WTC11 (cell line): ENCODE data around the gene GFRA1. TPM values are rescaled to one million over a fixed set of nuclear protein-coding genes. Genes with fewer than 3 reads are reported as not detected.

Source experiments
- ATAC-seq: fragments of 200-7000 bp; cut with Tn5 transposase; 2 replicates; pipeline ENCODE4 v1.10.0; 2021; ENCODE audit warnings: mild to moderate bottlenecking, moderate library complexity
- CTCF ChIA-PET: fragments of 300-600 bp; sonication (Branson Sonifier 250); formaldehyde crosslinking; loops from one replicate; lab custom pipeline; 2021; ENCODE audit warnings: antibody characterized with exemption; lab: Charles Lee
- POLR2A ChIA-PET: fragments of 350-600 bp; sonication (Branson Sonifier 250); formaldehyde crosslinking; loops from one replicate; lab custom pipeline; 2021; ENCODE audit warnings: antibody characterized with exemption; lab: Charles Lee
- DNase-seq: peaks from one replicate; pipeline ENCODE4 v3.0.0; 2021; ENCODE audit warnings: low spot score
- H3K27ac Mint-ChIP-seq: 2 replicates; pipeline ENCODE4 v1.8.0; 2021; ENCODE audit warnings: mixed read lengths
- H3K27me3 Mint-ChIP-seq: 2 replicates; pipeline ENCODE4 v1.8.0; 2021; ENCODE audit warnings: low read depth, mild to moderate bottlenecking, moderate library complexity, mixed read lengths
- H3K36me3 Mint-ChIP-seq: 2 replicates; pipeline ENCODE4 v1.8.0; 2021; ENCODE audit warnings: mixed read lengths
- H3K4me1 Mint-ChIP-seq: 2 replicates; pipeline ENCODE4 v1.8.0; 2022; ENCODE audit warnings: mixed read lengths
- H3K4me3 Mint-ChIP-seq: 2 replicates; pipeline ENCODE4 v1.8.0; 2021; ENCODE audit warnings: mild to moderate bottlenecking, moderate library complexity, mixed read lengths
- H3K9me3 Mint-ChIP-seq: 2 replicates; pipeline ENCODE4 v1.8.0; 2021; ENCODE audit warnings: mixed read lengths
- AR ChIP-seq: fragments of 250-450 bp; sonication (Bioruptor Pico); IDR thresholded peaks from 2 replicates; pipeline ENCODE4 v1.9.0; 2021; ENCODE audit warnings: mild to moderate bottlenecking
- ATF3 ChIP-seq: sonication (generic); formaldehyde crosslinking; conservative IDR thresholded peaks from 2 replicates; pipeline ENCODE4 v1.8.1; 2022; ENCODE audit warnings: mild to moderate bottlenecking, missing genetic modification reagents
- CREM ChIP-seq: sonication (generic); formaldehyde crosslinking; IDR thresholded peaks from 2 replicates; pipeline ENCODE4 v1.8.1; 2022; ENCODE audit warnings: mild to moderate bottlenecking, missing genetic modification reagents, moderate library complexity
- ESRRA ChIP-seq: sonication (generic); formaldehyde crosslinking; IDR thresholded peaks from 2 replicates; pipeline ENCODE4 v1.8.1; 2022; ENCODE audit warnings: mild to moderate bottlenecking, missing genetic modification reagents, borderline replicate concordance
- GRHL2 ChIP-seq: fragments of 250-450 bp; sonication (Bioruptor Pico); IDR thresholded peaks from 2 replicates; pipeline ENCODE4 v1.8.0; 2022; ENCODE audit warnings: mild to moderate bottlenecking, moderate library complexity; ENCODE audit not compliant: insufficient replicate concordance, severe bottlenecking
- HMGXB4 ChIP-seq: sonication (generic); formaldehyde crosslinking; IDR thresholded peaks from 2 replicates; pipeline ENCODE4 v1.8.1; 2023; ENCODE audit warnings: mild to moderate bottlenecking, moderate library complexity, missing genetic modification reagents
- NR2C2 ChIP-seq: sonication (generic); formaldehyde crosslinking; IDR thresholded peaks from 2 replicates; pipeline ENCODE4 v1.8.0; 2022; ENCODE audit warnings: mild to moderate bottlenecking, missing genetic modification reagents
- RORB ChIP-seq: fragments of 250-450 bp; sonication (Bioruptor Pico); IDR thresholded peaks from 2 replicates; pipeline ENCODE4 v1.9.0; 2021; ENCODE audit warnings: mild to moderate bottlenecking
- SMAD4 ChIP-seq: sonication (generic); formaldehyde crosslinking; IDR thresholded peaks from 2 replicates; pipeline ENCODE4 v1.8.0; 2022; ENCODE audit warnings: mild to moderate bottlenecking, missing genetic modification reagents
- STAT6 ChIP-seq: sonication (generic); formaldehyde crosslinking; conservative IDR thresholded peaks from 2 replicates; pipeline ENCODE4 v1.8.1; 2023; ENCODE audit warnings: mild to moderate bottlenecking, low read depth, missing genetic modification reagents, moderate library complexity
- ZBTB43 ChIP-seq: sonication (generic); formaldehyde crosslinking; IDR thresholded peaks from 2 replicates; pipeline ENCODE4 v1.8.1; 2023; ENCODE audit warnings: mild to moderate bottlenecking, missing genetic modification reagents
- ZMAT4 ChIP-seq: fragments of 250-450 bp; sonication (Bioruptor Pico); IDR thresholded peaks from 2 replicates; pipeline ENCODE4 v1.9.0; 2021; ENCODE audit warnings: mild to moderate bottlenecking
- ZNF232 ChIP-seq: sonication (generic); formaldehyde crosslinking; IDR thresholded peaks from 2 replicates; pipeline ENCODE4 v1.8.0; 2022; ENCODE audit warnings: mild to moderate bottlenecking, missing genetic modification reagents
- ZNF263 ChIP-seq: sonication (generic); formaldehyde crosslinking; IDR thresholded peaks from 2 replicates; pipeline ENCODE4 v1.8.1; 2022; ENCODE audit warnings: low read depth, mild to moderate bottlenecking, moderate library complexity, missing genetic modification reagents
- ZNF281 ChIP-seq: sonication (generic); formaldehyde crosslinking; IDR thresholded peaks from 2 replicates; pipeline ENCODE4 v1.8.0; 2023; ENCODE audit warnings: mild to moderate bottlenecking, missing genetic modification reagents
- ZNF512 ChIP-seq: sonication (generic); formaldehyde crosslinking; IDR thresholded peaks from 2 replicates; pipeline ENCODE4 v1.8.1; 2022; ENCODE audit warnings: missing genetic modification reagents, borderline replicate concordance
- total RNA-seq: library from RNA; stranded (reverse); gene quantifications from 3 replicates; pipeline ENCODE4 v1.2.3, GENCODE V29; 2021

GFRA1 gene
- total RNA-seq, 1 experiment from 2014 or later = 4.4 TPM

GRCh38 chr10:116182426-116182825 lies 90.6 kb downstream of the GFRA1 start:
- no peak for DNase-seq
- no peaks in the 10 kb centered on the region; the same call in 1 of the 2 replicates for H3K4me1 Mint-ChIP-seq
- no peak overlapping the region for H3K4me3 Mint-ChIP-seq
- H3K27me3 Mint-ChIP-seq = no peaks in the 10 kb centered on the region; the same call in 1 of the 2 replicates
- H3K27ac Mint-ChIP-seq = no peak overlapping the region
- H3K36me3 Mint-ChIP-seq = no peaks in the 10 kb centered on the region
- no peaks in the 10 kb centered on the region for H3K9me3 Mint-ChIP-seq
- ChIA-PET CTCF (interaction anchor here (0.6 kb wide), 1 partner anchor 14 kb away, joined by 3 read pairs; no protein-coding TSS in a partner anchor), POLR2A (no interaction called here)
- no peak for TF ChIP-seq HMGXB4 (CRISPR knock-in tag)
- no peak for TF ChIP-seq CREM
- TF ChIP-seq GRHL2 (CRISPR knock-in tag) = no peak
- TF ChIP-seq ZNF263 (CRISPR knock-in tag) = no peak
- TF ChIP-seq ZMAT4 (CRISPR knock-in tag) = no peak
- no peak for TF ChIP-seq ZNF281
- no peak for TF ChIP-seq ZBTB43 (CRISPR knock-in tag)
- TF ChIP-seq SMAD4 (CRISPR knock-in tag) = no peak
- TF ChIP-seq RORB (CRISPR knock-in tag) = no peak
- TF ChIP-seq STAT6 (CRISPR knock-in tag) = no peak
- no peak for TF ChIP-seq ESRRA (CRISPR knock-in tag)
- TF ChIP-seq ZNF512 (CRISPR knock-in tag) = no peak
- ATAC-seq = no peak

GRCh38 chr10:116178086-116178605 lies 94.9 kb downstream of the GFRA1 start:
- H3K9me3 Mint-ChIP-seq = no peaks in the 10 kb centered on the region
- POLR2A ChIA-PET = no interaction called here
- CTCF ChIA-PET = no interaction called here
- H3K4me1 Mint-ChIP-seq = peaks cover 16% of the 10 kb centered on the region
- no peaks in the 10 kb centered on the region; the same call in 1 of the 2 replicates for H3K27me3 Mint-ChIP-seq
- H3K36me3 Mint-ChIP-seq = no peaks in the 10 kb centered on the region
- DNase-seq = no peak
- no peak overlapping the region for H3K27ac Mint-ChIP-seq
- H3K4me3 Mint-ChIP-seq = no peak overlapping the region
- ATAC-seq = no peak
- no peak for TF ChIP-seq AR (CRISPR knock-in tag)
- TF ChIP-seq ZNF232 = no peak
- no peak for TF ChIP-seq ATF3 (CRISPR knock-in tag)
- no peak for TF ChIP-seq NR2C2
